ENCODE data around the gene RNF135. TPM values are rescaled to one million over a fixed set of nuclear protein-coding genes. Genes with fewer than 3 reads are reported as not detected.

RNF135 gene
- polyA plus RNA-seq, 1 of the 3 experiments (the other 2 are of a cell fraction), result not detected

DNA sequence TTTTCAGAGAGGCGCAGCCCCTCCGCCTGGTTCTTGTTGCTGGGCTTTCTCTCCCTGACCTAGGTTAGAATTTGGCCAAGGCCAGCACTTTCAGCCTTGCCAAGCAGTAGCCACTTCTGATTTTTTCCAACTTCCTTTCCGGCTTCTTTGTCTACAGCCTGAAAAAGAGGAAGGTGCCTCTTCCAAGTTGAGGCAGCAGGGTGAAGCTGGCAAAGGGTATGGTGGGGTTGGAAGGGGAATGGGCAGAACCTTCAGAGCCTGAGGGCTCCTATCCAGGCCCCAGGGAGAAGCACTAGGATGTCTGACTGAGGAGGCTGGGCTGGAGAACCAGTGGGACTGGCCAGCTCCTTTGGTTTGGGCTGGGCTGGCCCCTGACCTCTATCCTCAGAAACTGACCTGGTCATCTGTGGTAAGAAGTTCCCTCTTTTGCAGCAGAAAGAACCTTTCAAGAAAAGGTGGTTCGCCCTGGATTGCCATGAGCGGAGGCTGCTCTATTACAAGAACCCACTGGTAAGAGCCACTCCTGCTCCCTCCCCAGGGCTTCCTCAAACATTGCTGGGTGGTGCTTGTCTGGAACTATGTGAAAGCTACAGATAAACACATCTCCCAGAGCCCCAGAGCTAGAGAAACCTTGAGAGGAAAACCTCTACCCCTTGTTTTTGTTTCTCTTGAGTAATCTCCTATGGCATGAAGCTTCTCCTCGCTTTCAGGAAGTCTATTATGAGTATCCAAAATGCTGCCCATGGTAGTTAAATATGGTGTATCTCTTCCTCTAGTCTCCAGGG, 16.6 kb upstream of the RNF135 start:
- Histone ChIP-seq H3K36me3 (replicated peaks in 1 of 2; ENCODE audit: control insufficient read depth in 1 of 2, insufficient read depth in 2 of 2, low read length in 1 of 2) (no peaks in the 10 kb centered on the region), H3K9me3 (no peaks in the 10 kb centered on the region), H3K4me1 (ENCODE audit: control insufficient read depth in 1 of 2, insufficient read depth in 2 of 2, low read depth in 1 of 2, low read length in 1 of 2) (peaks cover 5 to 12% of the 10 kb centered on the region in 2 experiments; a peak in 1 of 4 replicates), H3K4me2 (no peak overlapping the region), H3K9ac (no peak overlapping the region), H3K9me2 (no peaks in the 10 kb centered on the region), H3K27ac (ENCODE audit: low read depth in 2 of 2, low read length in 1 of 2) (no peak overlapping the region), H3K27me3 (ENCODE audit: insufficient read depth) (no peaks in the 10 kb centered on the region), H3K4me3 (ENCODE audit: low read depth in 2 of 2, low read length in 1 of 2) (no peak overlapping the region), H3F3A (replicated peaks; ENCODE audit: insufficient read depth) (peaks cover 3% of the 10 kb centered on the region), H4K20me1 (ENCODE audit: insufficient read depth) (no peaks in the 10 kb centered on the region), H2AFZ (ENCODE audit: low read depth) (peak overlapping the region; percentile 65; the same call in 1 of the 2 replicates), H3K79me2 (ENCODE audit: insufficient read depth) (no peaks in the 10 kb centered on the region)
- TF ChIP-seq TAF1 (IDR thresholded peaks at IDR 0.05; ENCODE audit: borderline replicate concordance, low read depth, low read length) (no peak), MAX (IDR thresholded peaks at IDR 0.05; ENCODE audit: low read depth) (no peak), ZBTB33 (IDR thresholded peaks at IDR 0.05; ENCODE audit: borderline replicate concordance, low read depth) (no peak), MEF2A (IDR thresholded peaks at IDR 0.05; ENCODE audit: borderline replicate concordance, low read depth) (no peak), NFIC (IDR thresholded peaks at IDR 0.05; ENCODE audit: borderline replicate concordance) (no peak), RCOR1 (IDR thresholded peaks at IDR 0.05; ENCODE audit: low read length) (no peak), SIN3A (IDR thresholded peaks at IDR 0.05; ENCODE audit: borderline replicate concordance, low read depth, low read length) (no peak), FOXM1 (IDR thresholded peaks at IDR 0.05; ENCODE audit: low read depth) (no peak), TCF12 (IDR thresholded peaks at IDR 0.05) (no peak), USF2 (IDR thresholded peaks at IDR 0.05; ENCODE audit: borderline replicate concordance, low read depth, low read length) (no peak)
- TF ChIP-seq, protein P1, sequence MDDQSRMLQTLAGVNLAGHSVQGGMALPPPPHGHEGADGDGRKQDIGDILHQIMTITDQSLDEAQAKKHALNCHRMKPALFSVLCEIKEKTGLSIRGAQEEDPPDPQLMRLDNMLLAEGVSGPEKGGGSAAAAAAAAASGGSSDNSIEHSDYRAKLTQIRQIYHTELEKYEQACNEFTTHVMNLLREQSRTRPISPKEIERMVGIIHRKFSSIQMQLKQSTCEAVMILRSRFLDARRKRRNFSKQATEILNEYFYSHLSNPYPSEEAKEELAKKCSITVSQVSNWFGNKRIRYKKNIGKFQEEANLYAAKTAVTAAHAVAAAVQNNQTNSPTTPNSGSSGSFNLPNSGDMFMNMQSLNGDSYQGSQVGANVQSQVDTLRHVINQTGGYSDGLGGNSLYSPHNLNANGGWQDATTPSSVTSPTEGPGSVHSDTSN (IDR thresholded peaks at IDR 0.05), result no peak
- ChIA-PET POLR2A (no interaction called here), CTCF (interaction anchor here (0.9 kb wide), 1 partner anchor 238 kb away, joined by 3 read pairs; no protein-coding TSS in a partner anchor)
- 93% methylated on average over 5 of the region's 6 CpGs for WGBS (ENCODE audit: low lambda C conversion rate)
- DNase-seq, result no peak

Data from SK-N-SH (cell line).